ENCODE data around the gene DOCK7.

DNA sequence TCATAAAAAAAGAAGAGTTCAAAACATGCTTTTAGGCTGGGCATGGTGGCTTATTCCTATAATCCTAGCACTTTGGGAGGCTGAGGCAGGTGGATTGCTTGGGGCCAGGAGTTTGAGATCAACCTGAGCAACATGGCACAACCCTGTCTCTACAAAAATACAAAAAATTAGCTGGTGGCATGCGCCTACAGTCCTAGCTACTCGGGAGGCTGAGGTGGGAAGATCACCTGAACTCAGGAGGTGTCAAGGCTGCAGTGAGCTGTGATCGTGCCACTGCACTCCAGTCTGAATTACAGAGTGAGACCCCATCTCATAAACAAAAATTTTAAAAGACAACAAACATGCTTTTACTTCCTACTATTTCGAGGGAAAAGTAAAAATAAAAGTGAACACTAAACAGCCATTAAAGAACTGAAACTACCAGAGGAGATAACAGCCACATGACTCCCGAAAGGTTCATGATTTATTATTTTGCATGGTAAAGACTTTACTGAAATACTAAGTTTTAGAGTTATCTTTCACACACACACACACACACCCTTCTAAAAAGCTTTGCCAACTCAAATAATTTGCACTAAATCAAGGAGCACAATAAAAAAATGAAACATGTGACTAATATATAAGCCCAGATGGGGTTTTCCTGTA lies 203.2 kb downstream of the DOCK7 start:
- TF ChIP-seq CTCF (IDR thresholded peaks at IDR 0.05; ENCODE audit: low read length) (no peak), EZH2phosphoT487 (IDR thresholded peaks at IDR 0.05; ENCODE audit: low read length) (no peak)
